HEK293T (cell line): ENCODE data around the gene POLR2I.

Source experiments
- ELF4 ChIP-seq: fragments of 450-650 bp; IDR thresholded peaks from 2 replicates; pipeline ENCODE4 v1.6.1; 2017; ENCODE audit warnings: antibody characterized with exemption
- FOXK2 ChIP-seq: fragments of 450-650 bp; IDR thresholded peaks from 2 replicates; pipeline ENCODE4 v1.6.1; 2016; ENCODE audit warnings: mild to moderate bottlenecking
- L3MBTL2 ChIP-seq: fragments of 450-650 bp; conservative IDR thresholded peaks from 2 replicates; pipeline ENCODE4 v1.6.1; 2016; ENCODE audit warnings: mild to moderate bottlenecking
- LEF1 ChIP-seq: fragments of 450-650 bp; IDR thresholded peaks from 2 replicates; pipeline ENCODE4 v1.6.1; 2017; ENCODE audit warnings: mild to moderate bottlenecking, borderline replicate concordance
- SUZ12 ChIP-seq: fragments of 450-650 bp; IDR thresholded peaks from 2 replicates; pipeline ENCODE4 v1.6.1; 2016; ENCODE audit warnings: mild to moderate bottlenecking

- TF ChIP-seq SUZ12 (no peak), ELF4 (no peak), LEF1 (no peak), FOXK2 (no peak), L3MBTL2 (no peak)
Measured at GRCh38 chr19:36064826-36065225, 49.8 kb downstream of the POLR2I start.
